DMS 273 treated with DMSO at 0.1 percent for 48 hours (cell line): ENCODE results near the gene THAP9.
"Not testable (repeated sequence)": the region's sequence is repeated elsewhere in the genome, so short reads cannot be mapped to it uniquely, and the experiment has no call there.

Experiments
- DNase-seq: peaks from one replicate; lab custom pipeline; 2025; lab: John Stamatoyannopoulos, UW

THAP9 gene, protein sequence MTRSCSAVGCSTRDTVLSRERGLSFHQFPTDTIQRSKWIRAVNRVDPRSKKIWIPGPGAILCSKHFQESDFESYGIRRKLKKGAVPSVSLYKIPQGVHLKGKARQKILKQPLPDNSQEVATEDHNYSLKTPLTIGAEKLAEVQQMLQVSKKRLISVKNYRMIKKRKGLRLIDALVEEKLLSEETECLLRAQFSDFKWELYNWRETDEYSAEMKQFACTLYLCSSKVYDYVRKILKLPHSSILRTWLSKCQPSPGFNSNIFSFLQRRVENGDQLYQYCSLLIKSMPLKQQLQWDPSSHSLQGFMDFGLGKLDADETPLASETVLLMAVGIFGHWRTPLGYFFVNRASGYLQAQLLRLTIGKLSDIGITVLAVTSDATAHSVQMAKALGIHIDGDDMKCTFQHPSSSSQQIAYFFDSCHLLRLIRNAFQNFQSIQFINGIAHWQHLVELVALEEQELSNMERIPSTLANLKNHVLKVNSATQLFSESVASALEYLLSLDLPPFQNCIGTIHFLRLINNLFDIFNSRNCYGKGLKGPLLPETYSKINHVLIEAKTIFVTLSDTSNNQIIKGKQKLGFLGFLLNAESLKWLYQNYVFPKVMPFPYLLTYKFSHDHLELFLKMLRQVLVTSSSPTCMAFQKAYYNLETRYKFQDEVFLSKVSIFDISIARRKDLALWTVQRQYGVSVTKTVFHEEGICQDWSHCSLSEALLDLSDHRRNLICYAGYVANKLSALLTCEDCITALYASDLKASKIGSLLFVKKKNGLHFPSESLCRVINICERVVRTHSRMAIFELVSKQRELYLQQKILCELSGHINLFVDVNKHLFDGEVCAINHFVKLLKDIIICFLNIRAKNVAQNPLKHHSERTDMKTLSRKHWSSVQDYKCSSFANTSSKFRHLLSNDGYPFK

DNA sequence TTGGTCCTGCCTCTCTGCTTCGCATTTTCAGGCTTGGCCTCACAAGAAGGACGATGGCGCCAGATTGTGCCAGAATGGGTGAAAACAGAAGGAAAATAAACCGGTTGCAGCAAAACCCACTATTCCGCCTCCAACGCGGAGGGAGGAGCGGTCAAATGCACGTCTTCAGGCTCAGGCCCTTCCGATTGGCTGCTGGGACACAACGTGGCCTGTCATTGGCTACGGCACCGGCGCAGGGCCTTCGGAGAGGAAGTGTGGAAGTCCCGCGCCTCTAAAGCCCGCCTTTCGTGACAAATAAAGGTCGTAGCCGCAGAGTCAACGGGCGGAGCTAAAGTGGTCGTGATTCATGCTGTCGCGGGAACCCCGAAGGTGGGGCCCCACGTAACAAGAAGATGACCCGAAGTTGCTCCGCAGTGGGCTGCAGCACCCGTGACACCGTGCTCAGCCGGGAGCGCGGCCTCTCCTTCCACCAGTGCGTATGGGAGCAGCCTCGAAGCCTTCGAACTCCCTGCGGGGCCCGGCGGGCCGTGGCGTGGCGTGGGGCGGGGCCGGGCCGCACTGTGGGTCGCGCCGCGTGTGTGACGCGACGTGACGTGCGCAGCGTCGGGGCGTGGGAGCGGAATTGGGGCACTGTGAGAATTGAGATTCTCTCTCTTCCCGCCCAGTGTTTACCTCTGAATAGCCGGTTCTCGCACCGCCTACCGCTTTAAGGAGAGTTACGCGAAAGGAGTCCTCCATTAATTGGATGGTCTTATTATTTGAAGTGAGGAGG lies at the start of gene THAP9:
Gene THAP9, plus strand, starts transcription at position 325 of the 772 bp plus-strand sequence. Its CDS starts 68 bp downstream, at position 393.
- peak; percentile 96 for DNase-seq

- no peak for DNase-seq
These were observed 49.2 kb upstream of the THAP9 start for GRCh38 chr4:82851318-82851717.

DNA sequence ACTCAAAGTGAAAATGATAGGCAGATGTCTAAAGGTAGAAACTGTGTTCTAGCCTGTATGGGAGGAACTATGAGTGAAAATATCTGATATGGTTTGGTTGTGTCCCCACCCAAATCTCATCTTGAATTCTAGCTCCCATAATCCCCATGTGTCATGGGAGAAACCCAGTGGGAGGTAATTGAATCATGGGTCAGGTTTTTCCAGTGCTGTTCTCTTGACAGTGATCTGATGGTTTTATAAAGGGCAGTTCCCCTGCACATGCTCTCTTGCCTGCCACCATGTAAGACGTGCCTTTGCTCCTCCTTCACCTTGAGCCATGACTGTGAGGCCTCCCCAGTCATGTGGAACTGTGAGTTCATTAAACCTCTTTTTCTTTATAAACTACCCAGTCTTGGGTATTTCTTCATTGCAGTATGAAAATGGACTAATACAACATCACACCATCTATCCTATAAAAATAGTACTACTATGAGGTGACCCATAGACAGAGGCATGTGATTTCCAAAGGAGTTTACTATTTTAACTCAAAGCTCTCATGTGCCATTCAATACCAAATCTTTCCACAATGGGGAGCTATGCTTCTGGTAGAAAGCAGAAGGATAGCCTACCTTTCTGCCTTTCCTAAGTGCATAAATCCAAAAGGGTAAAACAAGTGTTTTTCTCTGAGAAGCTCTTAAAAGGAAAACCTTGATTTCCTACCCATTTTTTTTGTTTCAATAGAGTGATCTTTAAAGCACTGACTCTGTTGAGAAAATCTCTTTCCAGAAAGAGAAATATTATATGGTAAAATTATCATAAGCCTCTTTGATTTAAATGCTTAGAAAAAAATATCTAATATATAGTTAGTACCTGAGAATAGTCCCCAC lies 48.4 kb upstream of the THAP9 start:
- no peak for DNase-seq

DNA sequence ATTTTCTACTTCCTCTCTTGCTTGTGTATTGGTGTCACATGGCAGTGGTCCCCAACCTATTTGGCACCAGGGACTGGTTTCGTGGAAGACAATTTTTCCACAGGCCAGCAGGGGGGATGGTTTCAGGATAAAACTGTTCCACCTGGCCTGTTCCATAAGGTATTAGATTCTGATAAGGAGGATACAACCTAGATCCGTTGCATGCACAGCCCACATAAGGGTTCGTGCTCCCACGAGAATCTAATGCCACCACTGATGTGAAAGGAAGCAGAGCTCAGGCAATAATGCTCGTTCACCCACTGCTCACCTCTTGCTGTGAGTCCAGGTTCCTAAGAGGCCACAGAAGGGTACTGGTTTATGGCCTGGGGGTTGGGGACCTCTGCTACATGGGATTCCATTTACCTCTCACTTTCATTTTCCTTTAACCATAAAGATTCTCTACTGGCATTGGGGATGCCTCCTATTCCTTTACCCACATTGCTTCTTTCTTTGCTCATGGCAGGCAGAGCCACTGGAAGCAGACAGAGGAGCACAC lies 47.7 kb upstream of the THAP9 start:
- no peak for DNase-seq

DNA sequence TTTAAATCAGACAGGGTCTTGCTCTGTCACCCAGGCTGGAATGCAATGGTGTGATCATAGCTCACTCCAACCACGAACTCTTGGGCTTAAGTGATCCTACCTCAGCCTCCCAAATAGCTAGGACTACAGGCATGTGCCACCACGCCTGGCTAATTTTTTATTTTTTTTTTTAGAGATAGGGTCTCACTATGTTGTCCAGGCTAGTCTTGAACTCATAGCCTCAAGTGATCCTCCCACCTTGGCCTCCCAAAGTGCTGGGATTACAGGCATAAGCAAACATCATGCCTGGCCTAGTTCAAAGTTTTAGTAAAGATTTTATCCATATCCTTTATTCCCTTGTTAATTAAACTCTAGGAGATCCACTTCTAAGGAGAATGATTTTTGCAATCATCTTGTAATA lies 40.0 kb upstream of the THAP9 start:
- DNase-seq = not testable (repeated sequence)

GRCh38 chr4:82861529-82861928 lies 39.0 kb upstream of the THAP9 start:
- no peak for DNase-seq

- DNase-seq = no peak
These were observed 36.1 kb upstream of the THAP9 start for GRCh38 chr4:82864336-82864979.

- no peak for DNase-seq
These were observed 34.9 kb upstream of the THAP9 start for GRCh38 chr4:82865592-82865991.

DNA sequence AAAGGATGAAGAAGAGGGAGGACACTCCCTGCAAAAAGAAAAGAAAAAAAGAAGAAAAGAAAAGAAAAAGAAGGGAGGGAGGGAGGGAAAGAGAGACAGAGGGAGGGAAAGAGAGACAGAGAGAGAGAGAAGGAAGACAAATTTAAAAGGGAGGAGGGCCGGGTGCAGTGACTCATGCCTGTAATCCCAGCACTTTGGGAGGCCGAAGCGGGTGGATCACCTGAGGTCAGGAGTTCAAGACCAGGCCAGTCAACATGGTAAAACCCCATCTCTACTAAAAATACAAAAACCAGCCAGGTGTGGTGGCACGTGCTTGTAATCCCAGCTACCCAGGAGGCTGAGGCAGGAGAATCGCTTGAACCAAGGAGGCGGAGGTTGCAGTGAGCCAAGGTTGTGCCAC lies 34.5 kb upstream of the THAP9 start:
- DNase-seq = not testable (repeated sequence)

GRCh38 chr4:82866706-82867385 lies 33.7 kb upstream of the THAP9 start:
- DNase-seq = no peak

GRCh38 chr4:82868572-82868971 lies 32.0 kb upstream of the THAP9 start:
- no peak for DNase-seq

GRCh38 chr4:82885410-82885809 lies 15.1 kb upstream of the THAP9 start:
- DNase-seq = no peak

- DNase-seq = no peak
These were observed 14.2 kb upstream of the THAP9 start for GRCh38 chr4:82886147-82886942.

DNA sequence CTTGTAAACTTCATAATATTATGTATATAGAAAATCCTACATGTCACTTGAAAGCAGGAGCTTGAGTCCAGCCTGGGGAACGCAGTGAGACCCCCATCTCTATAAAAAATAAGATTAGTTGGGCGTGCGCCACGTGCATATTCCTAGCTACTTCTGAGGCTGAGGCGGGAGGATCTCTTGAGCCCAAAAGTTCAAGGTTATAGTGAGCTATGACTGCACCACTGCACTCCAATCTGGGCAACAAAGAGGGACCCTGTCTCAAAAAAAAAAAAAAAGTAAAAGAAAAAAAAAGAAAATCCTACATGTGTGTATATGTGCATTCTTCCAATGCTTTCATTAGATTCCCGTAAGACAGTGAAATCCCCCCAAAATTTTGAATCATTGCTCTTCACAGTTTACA lies 11.2 kb upstream of the THAP9 start:
- DNase-seq = no peak

DNA sequence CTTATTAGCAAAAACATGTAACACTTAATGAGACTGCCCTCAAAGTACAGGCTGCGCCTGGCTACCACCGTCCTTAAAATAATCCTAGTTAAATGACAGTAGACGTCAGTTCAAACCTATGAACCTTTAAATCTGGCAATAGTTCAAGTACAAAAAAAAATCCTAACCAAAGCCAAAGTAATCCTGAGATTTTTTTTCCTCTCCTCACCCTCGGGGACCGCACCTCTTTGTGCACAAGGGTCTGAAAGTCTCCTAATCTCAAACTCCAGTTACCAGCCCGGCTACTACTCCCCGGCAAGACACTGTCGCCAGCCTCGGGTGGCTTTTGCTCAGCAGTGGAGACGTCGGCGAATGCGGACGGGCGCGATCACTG lies 10.0 kb upstream of the THAP9 start:
- no peak for DNase-seq

DNA sequence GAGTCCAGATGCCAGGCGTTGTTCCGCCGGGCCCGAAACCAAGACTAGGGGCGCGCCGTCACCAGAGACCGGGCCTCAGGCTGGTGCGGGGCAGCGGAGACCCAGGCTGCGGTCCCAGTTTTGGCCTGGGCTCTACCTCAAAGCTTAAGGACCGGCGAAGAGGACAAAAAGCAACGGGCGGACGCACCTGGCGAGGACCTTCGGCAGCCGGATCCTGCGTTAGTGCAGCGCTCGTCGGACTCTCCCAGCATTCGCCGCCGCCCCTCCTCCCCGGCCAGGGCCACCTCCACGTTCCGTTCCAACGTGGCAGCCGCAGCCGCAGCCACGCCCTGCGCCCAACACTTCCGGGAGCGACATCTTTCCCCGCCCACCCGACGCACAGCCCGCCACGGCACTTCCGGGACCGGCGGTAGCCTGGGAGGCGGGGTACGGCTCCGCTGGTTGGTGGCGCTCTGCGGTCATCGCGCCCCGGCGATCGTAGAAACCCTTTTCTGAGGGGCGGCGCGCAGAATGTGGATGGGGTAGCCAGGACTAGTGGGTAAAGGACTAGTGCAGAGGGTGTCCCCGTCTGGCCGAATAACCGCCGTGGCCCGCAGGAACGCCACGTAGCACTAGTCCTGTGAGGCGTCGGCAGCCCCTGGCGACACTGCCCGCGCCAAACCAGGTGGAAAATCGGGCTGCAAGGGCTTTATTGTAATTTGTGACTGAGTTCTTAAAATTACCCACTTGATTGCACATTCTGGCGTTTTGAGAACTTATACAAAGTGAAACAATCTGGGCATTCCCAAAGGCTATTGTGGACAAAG lies 9.4 kb upstream of the THAP9 start, which contains the start of gene SEC31A:
Gene SEC31A, minus strand, starts transcription at position 253 of the 806 bp plus-strand sequence. CDS start 9,217 bp downstream, outside the sequence.
- DNase-seq = peak; percentile 71

- DNase-seq = peak; percentile 28
These were observed 8.6 kb upstream of the THAP9 start for GRCh38 chr4:82891707-82892466.
